Keratinocyte (primary cell): ENCODE results near the gene CEACAM21. TPM values are rescaled to one million over a fixed set of nuclear protein-coding genes. Genes with fewer than 3 reads are reported as not detected.

Source experiments
- DNase-seq: peaks from one replicate; pipeline ENCODE4 v3.0.0-alpha.2; 2011; ENCODE audit warnings: low read depth, missing footprints, low spot score
- FAIRE-seq: peaks from 2 replicates; lab custom pipeline; 2011; peaks lifted over from hg19 to GRCh38; lab: Jason Lieb, UNC
- H2AFZ ChIP-seq: 2 replicates; pipeline ENCODE4 v1.6.0; 2012; ENCODE audit warnings: low read length, control low read depth, inconsistent platforms; ENCODE audit not compliant: control insufficient read depth
- H3K27ac ChIP-seq: 2 replicates; pipeline ENCODE4 v1.5.1; 2011; ENCODE audit warnings: low read length; ENCODE audit not compliant: control insufficient read depth, insufficient read depth
- H3K27me3 ChIP-seq: 3 replicates; pipeline ENCODE4 v1.6.0; 2011; ENCODE audit warnings: low read length; ENCODE audit not compliant: control insufficient read depth, insufficient read depth; ENCODE audit errors: extremely low read depth
- H3K36me3 ChIP-seq, 2 experiments: 2 replicates in 1 of 2; 3 replicates in 1 of 2; pipeline ENCODE4 v1.5.1; 2011; ENCODE audit warnings: low read length in 2 of 2, mild to moderate bottlenecking in 1 of 2; ENCODE audit not compliant: control insufficient read depth in 2 of 2, insufficient read depth in 2 of 2; ENCODE audit errors: extremely low read depth in 1 of 2
- H3K4me1 ChIP-seq: 3 replicates; pipeline ENCODE4 v1.5.1; 2011; ENCODE audit warnings: low read length; ENCODE audit not compliant: control insufficient read depth, insufficient read depth; ENCODE audit errors: extremely low read depth
- H3K4me2 ChIP-seq: 3 replicates; pipeline ENCODE4 v1.6.0; 2011; ENCODE audit warnings: low read depth, low read length; ENCODE audit not compliant: control insufficient read depth, insufficient read depth; ENCODE audit errors: extremely low read depth
- H3K4me3 ChIP-seq, 3 experiments: fragments of 200-600 bp in 1 of 3; sonication (generic) in 1 of 3; 2 replicates in 2 of 3; 3 replicates in 1 of 3; pipeline ENCODE4 v1.5.1; 2011 to 2016; ENCODE audit warnings: low read length in 3 of 3, mild to moderate bottlenecking in 3 of 3, control low read depth in 2 of 3, inconsistent platforms in 1 of 3, low read depth in 1 of 3, mixed read lengths in 1 of 3, mixed run types in 1 of 3, moderate library complexity in 1 of 3; ENCODE audit not compliant: control insufficient read depth in 2 of 3, insufficient read depth in 2 of 3; ENCODE audit errors: extremely low read depth in 1 of 3
- H3K79me2 ChIP-seq: 2 replicates; pipeline ENCODE4 v1.6.0; 2012; ENCODE audit warnings: low read length; ENCODE audit not compliant: control insufficient read depth, insufficient read depth
- H3K9ac ChIP-seq: 3 replicates; pipeline ENCODE4 v1.6.0; 2011; ENCODE audit warnings: low read length; ENCODE audit not compliant: control insufficient read depth, insufficient read depth; ENCODE audit errors: extremely low read depth
- H3K9me1 ChIP-seq: 3 replicates; pipeline ENCODE4 v1.6.0; 2011; ENCODE audit warnings: low read length; ENCODE audit not compliant: control insufficient read depth, insufficient read depth; ENCODE audit errors: extremely low read depth
- H3K9me3 ChIP-seq: 2 replicates; pipeline ENCODE4 v1.5.1; 2012; ENCODE audit warnings: low read depth, low read length; ENCODE audit not compliant: control insufficient read depth
- H4K20me1 ChIP-seq: 3 replicates; pipeline ENCODE4 v1.6.0; 2011; ENCODE audit warnings: low read length; ENCODE audit not compliant: control insufficient read depth, insufficient read depth; ENCODE audit errors: extremely low read depth
- CTCF ChIP-seq, 3 experiments: IDR thresholded peaks in 1 of 3; conservative IDR thresholded peaks in 1 of 3; optimal IDR thresholded peaks in 1 of 3; 2 replicates in 2 of 3; 3 replicates in 1 of 3; pipeline versions ENCODE3 to v1.5.1; 2011; ENCODE audit warnings: low read length in 3 of 3, mild to moderate bottlenecking in 3 of 3, moderate library complexity in 2 of 3, control low read depth in 1 of 3, inconsistent platforms in 1 of 3; ENCODE audit not compliant: insufficient read depth in 2 of 3; ENCODE audit errors: extremely low read depth in 1 of 3
- EZH2 ChIP-seq: IDR thresholded peaks from one replicate; pipeline ENCODE4 v1.6.1; 2012; ENCODE audit warnings: inconsistent platforms, mild to moderate bottlenecking, low read length, moderate library complexity
- dilution Hi-C: fragments of 300-500 bp; cut with MboI; formaldehyde crosslinking; loops from one replicate; pipeline ENCODE4 v1.7.0; 2020; ENCODE audit warnings: low sequenced_read_pairs; ENCODE audit not compliant: extremely low pct_ligation_motif_present
- polyA plus RNA-seq, 5 experiments: library from polyadenylated mRNA; depleted of rRNA in 3 of 5; stranded (reverse) in 3 of 5; stranded (forward) in 1 of 5; unstranded in 1 of 5; fragments of >200 nt; gene quantifications; 1 replicate in 1 of 5; 2 replicates in 3 of 5; 3 replicates in 1 of 5; pipeline versions ENCODE4 v1.2.1 to v1.2.3, GENCODE V29; 2011 to 2012; ENCODE audit warnings: missing spikeins in 2 of 5, low read depth in 1 of 5, low replicate concordance in 1 of 5

The CEACAM21 gene
- polyA plus RNA-seq, 1 donor (not counting 4 experiments of a cell fraction or from before 2014, with no cell fraction given), result not detected

GRCh38 chr19:41607668-41608067 is 31.7 kb downstream of the CEACAM21 start:
- no peaks in the 10 kb centered on the region for H4K20me1 ChIP-seq
- FAIRE-seq, result no peak
- TF ChIP-seq CTCF (optimal IDR thresholded peaks at IDR 0.05 in 1 of 3, IDR thresholded peaks at IDR 0.05 in 1 of 3, conservative IDR thresholded peaks at IDR 0.05 in 1 of 3; ENCODE audit: extremely low read depth in 1 of 3, insufficient read depth in 2 of 3, low read length in 3 of 3), result no peak
- TF ChIP-seq EZH2, result no peak
- no peak overlapping the region for H3K9ac ChIP-seq
- no peak overlapping the region for H3K4me2 ChIP-seq
- no peak for DNase-seq
- no peak overlapping the region for H3K27ac ChIP-seq
- H3K9me3 ChIP-seq, result no peaks in the 10 kb centered on the region
- H2AFZ ChIP-seq, result no peak overlapping the region
- no peaks in the 10 kb centered on the region for H3K36me3 ChIP-seq
- no peaks in the 10 kb centered on the region for H3K4me1 ChIP-seq
- H3K4me3 ChIP-seq, result no peak overlapping the region
- H3K79me2 ChIP-seq, result no peaks in the 10 kb centered on the region
- H3K9me1 ChIP-seq, result no peaks in the 10 kb centered on the region
- dilution Hi-C loops, result no loop called here
- H3K27me3 ChIP-seq, result peaks cover 5% of the 10 kb centered on the region

- Histone ChIP-seq H3K9ac (no peak overlapping the region), H3K27me3 (peaks cover 5% of the 10 kb centered on the region), H3K4me2 (no peak overlapping the region), H3K4me3 (no peak overlapping the region), H3K27ac (no peak overlapping the region), H4K20me1 (no peaks in the 10 kb centered on the region), H2AFZ (no peak overlapping the region), H3K79me2 (no peaks in the 10 kb centered on the region), H3K4me1 (no peaks in the 10 kb centered on the region), H3K9me1 (no peaks in the 10 kb centered on the region), H3K9me3 (no peaks in the 10 kb centered on the region), H3K36me3 (no peaks in the 10 kb centered on the region)
- TF ChIP-seq EZH2 (no peak), CTCF (optimal IDR thresholded peaks at IDR 0.05 in 1 of 3, IDR thresholded peaks at IDR 0.05 in 1 of 3, conservative IDR thresholded peaks at IDR 0.05 in 1 of 3; ENCODE audit: extremely low read depth in 1 of 3, insufficient read depth in 2 of 3, low read length in 3 of 3) (no peak)
- no peak for DNase-seq
- dilution Hi-C loops, result no loop called here
- no peak for FAIRE-seq
Measured at GRCh38 chr19:41610789-41611188, 34.8 kb downstream of the CEACAM21 start.
